Esophagus muscularis mucosa (tissue), 4 donors: ENCODE data around the gene ADAMTS10.
"Not testable (repeated sequence)": the region's sequence is repeated elsewhere in the genome, so short reads cannot be mapped to it uniquely, and the experiment has no call there.

Source experiments
- EP300 ChIP-seq: sonication (generic); formaldehyde crosslinking; IDR thresholded peaks from one replicate; pipeline ENCODE4 v1.6.1; 2017; ENCODE audit warnings: antibody characterized with exemption
- POLR2A ChIP-seq: fragments of 450-650 bp; IDR thresholded peaks from one replicate; pipeline ENCODE4 v1.6.1; 2017; ENCODE audit warnings: antibody characterized with exemption, moderate library complexity, mild to moderate bottlenecking, low read depth
- TF ChIP-seq, protein P1 (sequence below), 3 experiments: fragments of 200-600 bp in 2 of 3; fragments of 450-650 bp in 1 of 3; sonication (generic) in 2 of 3; IDR thresholded peaks; one replicate each; pipeline ENCODE4 v1.5.1; 2017 to 2019; ENCODE audit warnings: antibody characterized with exemption in 3 of 3, mild to moderate bottlenecking in 2 of 3, moderate library complexity in 1 of 3

DNA sequence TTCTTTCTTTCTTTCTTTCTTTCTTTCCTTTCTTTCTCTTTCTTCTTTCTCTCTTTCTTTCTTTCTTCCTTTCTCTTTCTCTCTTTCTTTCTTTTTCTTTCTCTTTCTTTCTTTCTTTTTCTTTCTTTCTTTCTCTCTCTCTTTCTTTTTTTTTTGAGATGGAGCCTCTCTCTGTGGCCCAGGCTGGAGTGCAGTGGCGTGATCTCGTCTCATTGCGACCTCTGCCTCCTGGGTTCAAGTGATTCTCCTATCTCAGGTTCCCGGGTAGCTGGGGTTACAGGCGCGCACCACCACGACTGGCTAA, 35.9 kb downstream of the ADAMTS10 start:
- TF ChIP-seq POLR2A, EP300: not testable (repeated sequence)
- TF ChIP-seq, protein P1, sequence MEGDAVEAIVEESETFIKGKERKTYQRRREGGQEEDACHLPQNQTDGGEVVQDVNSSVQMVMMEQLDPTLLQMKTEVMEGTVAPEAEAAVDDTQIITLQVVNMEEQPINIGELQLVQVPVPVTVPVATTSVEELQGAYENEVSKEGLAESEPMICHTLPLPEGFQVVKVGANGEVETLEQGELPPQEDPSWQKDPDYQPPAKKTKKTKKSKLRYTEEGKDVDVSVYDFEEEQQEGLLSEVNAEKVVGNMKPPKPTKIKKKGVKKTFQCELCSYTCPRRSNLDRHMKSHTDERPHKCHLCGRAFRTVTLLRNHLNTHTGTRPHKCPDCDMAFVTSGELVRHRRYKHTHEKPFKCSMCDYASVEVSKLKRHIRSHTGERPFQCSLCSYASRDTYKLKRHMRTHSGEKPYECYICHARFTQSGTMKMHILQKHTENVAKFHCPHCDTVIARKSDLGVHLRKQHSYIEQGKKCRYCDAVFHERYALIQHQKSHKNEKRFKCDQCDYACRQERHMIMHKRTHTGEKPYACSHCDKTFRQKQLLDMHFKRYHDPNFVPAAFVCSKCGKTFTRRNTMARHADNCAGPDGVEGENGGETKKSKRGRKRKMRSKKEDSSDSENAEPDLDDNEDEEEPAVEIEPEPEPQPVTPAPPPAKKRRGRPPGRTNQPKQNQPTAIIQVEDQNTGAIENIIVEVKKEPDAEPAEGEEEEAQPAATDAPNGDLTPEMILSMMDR (IDR thresholded peaks at IDR 0.05) = not testable (repeated sequence)
